GM12872 (cell line): ENCODE measurements around the gene DBN1.

Experiments
- CTCF ChIP-seq: IDR thresholded peaks from 3 replicates; pipeline ENCODE4 v1.5.1; 2011; ENCODE audit warnings: low read depth, mild to moderate bottlenecking, low read length, moderate library complexity; ENCODE audit not compliant: insufficient read depth

The DBN1 gene

GRCh38 chr5:177491983-177492746 is 18.7 kb upstream of the DBN1 start:
- TF ChIP-seq CTCF, result no peak

GRCh38 chr5:177491429-177491945 is 18.1 kb upstream of the DBN1 start:
- peak; percentile 60 for TF ChIP-seq CTCF

- TF ChIP-seq CTCF, result no peak
These were observed 17.6 kb upstream of the DBN1 start for GRCh38 chr5:177490992-177491391.

GRCh38 chr5:177490311-177490991 is 17.0 kb upstream of the DBN1 start:
- no peak for TF ChIP-seq CTCF

- no peak for TF ChIP-seq CTCF
These were observed 15.8 kb upstream of the DBN1 start for GRCh38 chr5:177489119-177489716.

GRCh38 chr5:177487975-177488374 is 14.5 kb upstream of the DBN1 start:
- 0 out of 3 replicates have a peak, but pooled peaks have one; percentile 14 for TF ChIP-seq CTCF

- TF ChIP-seq CTCF, result no peak
These were observed 13.7 kb upstream of the DBN1 start for GRCh38 chr5:177487144-177487543.
